ENCODE measurements around the gene ISCU. TPM values are rescaled to one million over a fixed set of nuclear protein-coding genes. Genes with fewer than 3 reads are reported as not detected.

The ISCU gene
- total RNA-seq, 1 donor from 2014 or later = 134 TPM

DNA sequence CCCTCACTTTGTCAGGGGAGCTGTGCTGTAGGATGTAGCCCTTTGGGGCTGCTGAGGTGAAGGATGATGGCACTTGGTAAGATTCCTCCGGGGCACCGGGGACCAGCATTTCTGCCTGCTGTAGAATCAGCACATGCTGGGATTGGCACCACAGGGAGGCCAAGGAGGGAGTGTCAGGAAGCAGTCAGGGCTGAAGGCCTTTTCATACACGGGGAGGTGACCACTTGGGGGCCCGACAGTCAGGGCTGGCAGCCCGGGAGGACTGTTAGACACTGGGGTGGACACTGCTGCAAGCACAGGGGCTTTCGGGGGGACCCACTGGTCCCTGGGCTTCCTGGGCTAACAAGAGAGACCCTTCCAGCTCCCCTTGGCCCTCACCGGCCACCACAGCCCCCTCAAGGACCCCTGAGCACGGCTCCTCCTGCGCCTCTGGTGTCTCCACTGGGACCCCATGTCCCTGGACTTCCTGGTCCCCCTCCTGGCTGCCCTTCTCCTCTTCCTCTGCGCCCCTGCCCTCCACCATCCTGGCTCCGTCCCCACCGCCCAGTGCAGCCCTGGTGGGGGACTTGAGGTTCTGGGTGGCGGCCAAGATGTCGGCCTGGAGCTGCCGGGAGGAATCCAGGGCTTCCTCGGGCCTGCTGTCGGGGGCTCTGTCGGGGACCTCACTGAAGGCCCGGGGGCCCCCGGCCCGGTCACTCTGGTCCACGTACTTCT lies 29.0 kb downstream of the ISCU start:
- no peak for TF ChIP-seq CTCF (IDR thresholded peaks at IDR 0.05; ENCODE audit: insufficient read depth, low read length, poor library complexity, severe bottlenecking)
- Histone ChIP-seq H3K27me3 (ENCODE audit: control insufficient read depth, insufficient read depth, low read length) (peaks cover 4% of the 10 kb centered on the region), H3K4me3 (ENCODE audit: low read depth, low read length) (no peak overlapping the region), H3K36me3 (ENCODE audit: control insufficient read depth, insufficient read depth, low read length) (no peaks in the 10 kb centered on the region)
- DNase-seq (ENCODE audit: low read depth) = no peak

DNA sequence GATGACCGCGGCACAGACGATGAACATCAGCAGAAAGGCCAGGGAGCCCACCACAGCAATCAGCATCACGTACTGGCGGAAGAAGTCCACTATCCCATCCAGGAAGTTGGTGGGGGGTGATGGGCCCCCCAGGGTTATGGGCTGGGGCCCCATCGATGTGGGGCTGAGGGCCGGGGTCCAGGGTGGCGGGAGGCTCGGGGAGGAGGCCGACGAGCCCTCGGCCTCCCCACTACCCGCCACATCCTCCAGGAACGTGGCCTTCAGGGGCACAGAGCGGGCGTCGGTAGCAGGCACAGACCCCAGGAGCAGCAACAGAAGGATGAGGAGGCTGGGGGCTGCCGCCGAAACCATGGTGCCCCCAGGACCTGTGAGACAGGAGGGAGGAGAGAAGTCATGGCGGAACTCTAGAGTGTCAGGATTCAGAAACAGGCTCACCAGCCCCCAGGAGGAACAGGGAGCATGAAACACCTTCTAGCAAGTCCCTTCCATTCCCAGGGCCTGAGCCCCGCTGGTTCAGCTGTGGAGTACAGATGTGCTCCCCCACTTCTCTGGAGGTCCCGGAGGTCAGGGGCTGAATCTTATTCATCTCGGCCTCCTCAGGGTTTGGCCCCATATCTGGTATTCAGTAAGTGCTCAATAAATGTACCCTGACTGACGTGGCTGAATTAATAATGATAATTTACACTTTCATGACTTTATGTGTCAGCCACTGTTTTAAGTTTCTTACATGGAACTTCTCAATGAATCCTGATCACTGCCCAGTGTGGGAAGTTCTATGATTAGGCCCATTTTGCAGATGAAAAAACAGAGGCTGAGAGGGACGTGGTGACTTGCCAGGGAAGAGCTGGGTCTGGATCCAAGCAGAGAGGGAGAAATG lies 29.9 kb downstream of the ISCU start:
- no peak for DNase-seq (ENCODE audit: low read depth)
- peaks cover 7% of the 10 kb centered on the region for H3K27me3 ChIP-seq (ENCODE audit: control insufficient read depth, insufficient read depth, low read length)
- no peak overlapping the region for H3K4me3 ChIP-seq (ENCODE audit: low read depth, low read length)
- no peaks in the 10 kb centered on the region for H3K36me3 ChIP-seq (ENCODE audit: control insufficient read depth, insufficient read depth, low read length)
- no peak for TF ChIP-seq CTCF (IDR thresholded peaks at IDR 0.05; ENCODE audit: insufficient read depth, low read length, poor library complexity, severe bottlenecking)

DNA sequence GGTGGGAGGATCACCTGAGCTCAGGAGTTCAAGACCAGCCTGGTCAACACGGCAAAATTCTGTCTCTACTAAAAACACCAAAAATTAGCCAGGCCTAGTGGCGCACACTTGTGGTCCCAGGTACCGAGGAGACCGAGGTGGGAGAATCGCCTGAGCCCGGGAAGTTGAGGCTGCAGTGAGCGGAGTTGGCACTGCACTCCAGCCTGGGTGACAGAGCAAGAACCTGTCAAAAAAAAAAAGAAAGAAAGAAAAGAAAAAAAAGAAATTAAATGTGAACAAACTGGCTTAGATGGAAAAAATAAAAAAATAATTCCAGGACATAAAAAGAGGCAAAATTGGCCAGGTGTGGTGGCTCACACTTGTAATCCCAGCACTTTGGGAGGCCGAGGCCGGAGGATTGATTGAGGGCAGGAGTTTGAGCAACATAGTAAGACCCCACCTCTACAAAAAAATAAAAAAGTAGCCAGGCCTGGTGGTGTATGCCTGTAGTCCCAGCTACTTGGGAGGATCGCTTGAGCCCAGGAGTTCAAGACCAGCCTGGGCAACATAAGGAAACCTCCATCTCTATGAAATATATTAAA lies 32.0 kb downstream of the ISCU start:
- no peaks in the 10 kb centered on the region for H3K36me3 ChIP-seq (ENCODE audit: control insufficient read depth, insufficient read depth, low read length)
- TF ChIP-seq CTCF (IDR thresholded peaks at IDR 0.05; ENCODE audit: insufficient read depth, low read length, poor library complexity, severe bottlenecking) = no peak
- no peak overlapping the region for H3K4me3 ChIP-seq (ENCODE audit: low read depth, low read length)
- peaks cover 9% of the 10 kb centered on the region for H3K27me3 ChIP-seq (ENCODE audit: control insufficient read depth, insufficient read depth, low read length)
- DNase-seq (ENCODE audit: low read depth) = no peak

GRCh38 chr12:108594960-108595710 lies 32.7 kb downstream of the ISCU start:
- no peak for DNase-seq (ENCODE audit: low read depth)
- H3K27me3 ChIP-seq (ENCODE audit: control insufficient read depth, insufficient read depth, low read length) = peaks cover 5% of the 10 kb centered on the region
- no peak for TF ChIP-seq CTCF (IDR thresholded peaks at IDR 0.05; ENCODE audit: insufficient read depth, low read length, poor library complexity, severe bottlenecking)
- H3K36me3 ChIP-seq (ENCODE audit: control insufficient read depth, insufficient read depth, low read length) = no peaks in the 10 kb centered on the region
- H3K4me3 ChIP-seq (ENCODE audit: low read depth, low read length) = no peak overlapping the region

DNA sequence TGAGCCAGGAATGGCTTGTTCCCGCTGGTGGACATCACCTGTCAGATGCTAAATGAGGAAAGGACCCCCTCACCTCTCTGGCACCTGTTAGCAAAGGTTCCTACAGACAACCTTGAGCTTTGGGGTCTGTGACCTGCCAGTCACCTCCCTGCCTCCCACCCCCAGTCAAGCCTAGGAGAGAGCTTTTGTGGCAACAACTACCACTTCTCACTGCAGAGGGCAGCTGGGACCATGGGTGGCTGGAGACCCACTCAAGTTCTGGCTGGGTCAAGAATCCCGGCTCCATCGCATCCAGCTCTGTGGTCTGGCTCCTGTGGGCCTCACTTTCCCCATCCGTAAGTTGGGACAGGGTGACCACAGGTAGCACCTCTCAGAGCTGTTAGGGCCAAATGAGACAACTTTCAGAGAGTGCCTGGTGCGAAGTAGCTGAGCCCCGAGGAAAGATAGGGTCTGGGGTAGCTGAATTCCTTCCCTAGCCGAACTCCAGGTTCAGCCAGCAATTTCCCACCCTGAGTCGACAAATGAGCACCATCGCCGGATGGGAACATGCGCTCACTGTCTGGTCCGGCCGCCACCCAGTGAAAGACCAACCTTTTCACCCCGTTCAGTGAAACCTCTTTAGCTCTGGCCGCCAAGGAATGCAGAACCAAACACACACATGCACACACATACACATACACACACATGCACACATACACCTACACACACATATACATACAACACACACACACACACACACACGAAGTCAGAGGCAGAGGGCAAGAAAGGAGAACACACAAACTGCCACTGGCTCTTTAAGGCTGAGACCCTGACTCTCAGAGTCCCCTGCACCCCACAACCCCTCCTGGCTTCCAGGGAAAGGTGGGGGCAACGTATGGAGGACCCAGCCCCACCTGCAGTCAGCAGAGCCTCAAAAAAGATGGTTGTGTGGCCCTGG lies 33.6 kb downstream of the ISCU start:
- DNase-seq (ENCODE audit: low read depth) = no peak
- no peak for TF ChIP-seq CTCF (IDR thresholded peaks at IDR 0.05; ENCODE audit: insufficient read depth, low read length, poor library complexity, severe bottlenecking)
- H3K4me3 ChIP-seq (ENCODE audit: low read depth, low read length) = no peak overlapping the region

More for the DNA sequence above, 33.6 kb downstream of the ISCU start:
- H3K27me3 ChIP-seq (ENCODE audit: control insufficient read depth, insufficient read depth, low read length) = peaks cover 5% of the 10 kb centered on the region
- H3K36me3 ChIP-seq (ENCODE audit: control insufficient read depth, insufficient read depth, low read length) = no peaks in the 10 kb centered on the region
